HL-60 (cell line): ENCODE measurements around the gene CPT1B.
A peak's percentile ranks its signal among the peaks of the same experiment; 100 is the strongest.

Experiments used
- POLR2AphosphoS5 ChIP-seq: IDR thresholded peaks from 2 replicates; pipeline ENCODE4 v1.6.1; 2012; ENCODE audit warnings: low read depth
- SPI1 ChIP-seq: IDR thresholded peaks from 2 replicates; pipeline ENCODE4 v1.6.1; 2012; ENCODE audit warnings: low read depth, mild to moderate bottlenecking, borderline replicate concordance
- TF ChIP-seq, protein P1 (sequence below): IDR thresholded peaks from one replicate; pipeline ENCODE4 v1.5.1; 2011; ENCODE audit warnings: low read length, control low read depth, inconsistent platforms; ENCODE audit not compliant: insufficient read depth

DNA sequence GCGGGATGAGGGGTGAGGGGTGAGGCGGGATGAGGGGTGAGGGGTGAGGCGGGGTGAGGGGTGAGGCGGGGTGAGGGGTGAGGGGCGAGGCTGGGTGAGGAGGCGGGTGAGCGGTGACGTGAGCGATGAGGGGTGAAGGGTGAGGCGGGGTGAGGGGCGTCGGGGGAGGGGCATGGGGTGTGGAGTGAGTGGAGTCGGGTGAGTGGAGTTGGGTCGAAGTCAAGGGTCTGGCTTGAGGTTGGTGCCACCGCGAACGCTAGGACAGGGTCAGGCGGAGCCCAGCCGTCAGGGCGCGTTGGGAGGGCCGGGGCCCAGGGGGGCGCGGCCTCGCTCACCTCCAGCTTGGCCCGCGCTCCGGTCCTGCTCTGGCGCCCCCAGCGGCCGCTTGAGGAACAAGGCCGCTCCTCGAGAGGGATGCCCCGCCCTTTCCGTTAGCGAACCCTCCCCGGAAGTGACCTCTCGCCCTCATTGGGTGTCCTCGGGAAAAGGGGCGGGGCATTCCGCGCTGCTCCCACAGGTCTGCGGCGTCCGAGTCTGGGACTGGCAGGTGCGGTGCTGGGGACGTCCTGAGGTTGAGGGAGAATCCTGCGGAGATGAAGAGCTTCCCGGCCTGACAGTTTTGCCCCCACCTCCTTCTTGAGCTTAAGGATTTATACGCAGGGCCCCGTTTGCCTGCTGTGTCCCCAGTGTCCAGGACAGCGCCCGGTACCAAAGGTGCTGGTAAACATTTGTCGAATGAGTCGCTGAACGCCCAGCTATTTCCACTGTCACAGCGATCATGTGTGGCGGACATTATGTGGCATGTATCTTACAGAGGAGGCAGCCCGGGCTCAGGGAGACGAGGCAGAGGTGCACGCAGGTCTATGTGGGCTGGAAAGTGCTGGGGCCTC lies 15.5 kb downstream of the CPT1B start, which contains the start of gene SYCE3:
- TF ChIP-seq, protein P1, sequence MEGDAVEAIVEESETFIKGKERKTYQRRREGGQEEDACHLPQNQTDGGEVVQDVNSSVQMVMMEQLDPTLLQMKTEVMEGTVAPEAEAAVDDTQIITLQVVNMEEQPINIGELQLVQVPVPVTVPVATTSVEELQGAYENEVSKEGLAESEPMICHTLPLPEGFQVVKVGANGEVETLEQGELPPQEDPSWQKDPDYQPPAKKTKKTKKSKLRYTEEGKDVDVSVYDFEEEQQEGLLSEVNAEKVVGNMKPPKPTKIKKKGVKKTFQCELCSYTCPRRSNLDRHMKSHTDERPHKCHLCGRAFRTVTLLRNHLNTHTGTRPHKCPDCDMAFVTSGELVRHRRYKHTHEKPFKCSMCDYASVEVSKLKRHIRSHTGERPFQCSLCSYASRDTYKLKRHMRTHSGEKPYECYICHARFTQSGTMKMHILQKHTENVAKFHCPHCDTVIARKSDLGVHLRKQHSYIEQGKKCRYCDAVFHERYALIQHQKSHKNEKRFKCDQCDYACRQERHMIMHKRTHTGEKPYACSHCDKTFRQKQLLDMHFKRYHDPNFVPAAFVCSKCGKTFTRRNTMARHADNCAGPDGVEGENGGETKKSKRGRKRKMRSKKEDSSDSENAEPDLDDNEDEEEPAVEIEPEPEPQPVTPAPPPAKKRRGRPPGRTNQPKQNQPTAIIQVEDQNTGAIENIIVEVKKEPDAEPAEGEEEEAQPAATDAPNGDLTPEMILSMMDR = peak; percentile 72
- TF ChIP-seq POLR2AphosphoS5 (0 out of 2 replicates have a peak, but pooled peaks have one; percentile 31), SPI1 (no peak; the same call in 1 of the 2 replicates)
